WTC11 (cell line): ENCODE measurements around the gene PRELID3B. TPM values are rescaled to one million over a fixed set of nuclear protein-coding genes. Genes with fewer than 3 reads are reported as not detected.
A peak's percentile ranks its signal among the peaks of the same experiment; 100 is the strongest.

Source experiments
- ATAC-seq: fragments of 200-7000 bp; cut with Tn5 transposase; 2 replicates; pipeline ENCODE4 v1.10.0; 2021; ENCODE audit warnings: mild to moderate bottlenecking, moderate library complexity
- CTCF ChIA-PET: fragments of 300-600 bp; sonication (Branson Sonifier 250); formaldehyde crosslinking; loops from one replicate; lab custom pipeline; 2021; ENCODE audit warnings: antibody characterized with exemption; lab: Charles Lee
- POLR2A ChIA-PET: fragments of 350-600 bp; sonication (Branson Sonifier 250); formaldehyde crosslinking; loops from one replicate; lab custom pipeline; 2021; ENCODE audit warnings: antibody characterized with exemption; lab: Charles Lee
- DNase-seq: peaks from one replicate; pipeline ENCODE4 v3.0.0; 2021; ENCODE audit warnings: low spot score
- H3K27ac Mint-ChIP-seq: 2 replicates; pipeline ENCODE4 v1.8.0; 2021; ENCODE audit warnings: mixed read lengths
- H3K27me3 Mint-ChIP-seq: 2 replicates; pipeline ENCODE4 v1.8.0; 2021; ENCODE audit warnings: low read depth, mild to moderate bottlenecking, moderate library complexity, mixed read lengths
- H3K36me3 Mint-ChIP-seq: 2 replicates; pipeline ENCODE4 v1.8.0; 2021; ENCODE audit warnings: mixed read lengths
- H3K4me1 Mint-ChIP-seq: 2 replicates; pipeline ENCODE4 v1.8.0; 2022; ENCODE audit warnings: mixed read lengths
- H3K4me3 Mint-ChIP-seq: 2 replicates; pipeline ENCODE4 v1.8.0; 2021; ENCODE audit warnings: mild to moderate bottlenecking, moderate library complexity, mixed read lengths
- H3K9me3 Mint-ChIP-seq: 2 replicates; pipeline ENCODE4 v1.8.0; 2021; ENCODE audit warnings: mixed read lengths
- EMX1 ChIP-seq: fragments of 250-450 bp; sonication (Bioruptor Pico); IDR thresholded peaks from 2 replicates; pipeline ENCODE4 v1.8.0; 2021; ENCODE audit warnings: mild to moderate bottlenecking
- FOXJ3 ChIP-seq: sonication (generic); formaldehyde crosslinking; IDR thresholded peaks from 2 replicates; pipeline ENCODE4 v1.9.0; 2021; ENCODE audit warnings: missing genetic modification reagents, mild to moderate bottlenecking, borderline replicate concordance
- FOXP1 ChIP-seq: sonication (generic); formaldehyde crosslinking; IDR thresholded peaks from 2 replicates; pipeline ENCODE4 v1.8.0; 2022; ENCODE audit warnings: missing genetic modification reagents, mild to moderate bottlenecking, moderate library complexity, borderline replicate concordance
- NR3C1 ChIP-seq: sonication (generic); formaldehyde crosslinking; conservative IDR thresholded peaks from 2 replicates; pipeline ENCODE4 v1.8.1; 2023; ENCODE audit warnings: low read depth, mild to moderate bottlenecking, missing genetic modification reagents
- RELA ChIP-seq: sonication (generic); formaldehyde crosslinking; IDR thresholded peaks from 2 replicates; pipeline ENCODE4 v1.8.1; 2022; ENCODE audit warnings: missing genetic modification reagents, mild to moderate bottlenecking, borderline replicate concordance
- TCF7 ChIP-seq: sonication (generic); formaldehyde crosslinking; IDR thresholded peaks from 2 replicates; pipeline ENCODE4 v1.8.0; 2022; ENCODE audit warnings: mild to moderate bottlenecking, low read depth, missing genetic modification reagents, moderate library complexity
- ZNF219 ChIP-seq: sonication (generic); formaldehyde crosslinking; IDR thresholded peaks from 2 replicates; pipeline ENCODE4 v1.8.0; 2023; ENCODE audit warnings: missing genetic modification reagents, mild to moderate bottlenecking, borderline replicate concordance
- ZNF425 ChIP-seq: fragments of 250-450 bp; sonication (Bioruptor Pico); conservative IDR thresholded peaks from 2 replicates; pipeline ENCODE4 v1.9.0; 2021; ENCODE audit warnings: mild to moderate bottlenecking
- total RNA-seq: library from RNA; stranded (reverse); gene quantifications from 3 replicates; pipeline ENCODE4 v1.2.3, GENCODE V29; 2021
- TF ChIP-seq, protein P1 (sequence below): sonication (generic); formaldehyde crosslinking; IDR thresholded peaks from 2 replicates; pipeline ENCODE4 v1.8.1; 2022; ENCODE audit warnings: low read depth, missing genetic modification reagents, borderline replicate concordance
- TF ChIP-seq, protein P2 (sequence below): sonication (generic); formaldehyde crosslinking; IDR thresholded peaks from 2 replicates; pipeline ENCODE4 v1.8.1; 2023; ENCODE audit warnings: mild to moderate bottlenecking, missing genetic modification reagents
- TF ChIP-seq, protein P3 (sequence below): fragments of 250-450 bp; sonication (Bioruptor Pico); IDR thresholded peaks from 2 replicates; pipeline ENCODE4 v1.9.0; 2021; ENCODE audit warnings: mild to moderate bottlenecking, borderline replicate concordance
- TF ChIP-seq, protein P4 (sequence below): sonication (generic); formaldehyde crosslinking; IDR thresholded peaks from 2 replicates; pipeline ENCODE4 v1.8.1; 2022; ENCODE audit warnings: mild to moderate bottlenecking, moderate library complexity, missing genetic modification reagents

The PRELID3B gene
- total RNA-seq, 1 experiment from 2014 or later, result 46.9 TPM

DNA sequence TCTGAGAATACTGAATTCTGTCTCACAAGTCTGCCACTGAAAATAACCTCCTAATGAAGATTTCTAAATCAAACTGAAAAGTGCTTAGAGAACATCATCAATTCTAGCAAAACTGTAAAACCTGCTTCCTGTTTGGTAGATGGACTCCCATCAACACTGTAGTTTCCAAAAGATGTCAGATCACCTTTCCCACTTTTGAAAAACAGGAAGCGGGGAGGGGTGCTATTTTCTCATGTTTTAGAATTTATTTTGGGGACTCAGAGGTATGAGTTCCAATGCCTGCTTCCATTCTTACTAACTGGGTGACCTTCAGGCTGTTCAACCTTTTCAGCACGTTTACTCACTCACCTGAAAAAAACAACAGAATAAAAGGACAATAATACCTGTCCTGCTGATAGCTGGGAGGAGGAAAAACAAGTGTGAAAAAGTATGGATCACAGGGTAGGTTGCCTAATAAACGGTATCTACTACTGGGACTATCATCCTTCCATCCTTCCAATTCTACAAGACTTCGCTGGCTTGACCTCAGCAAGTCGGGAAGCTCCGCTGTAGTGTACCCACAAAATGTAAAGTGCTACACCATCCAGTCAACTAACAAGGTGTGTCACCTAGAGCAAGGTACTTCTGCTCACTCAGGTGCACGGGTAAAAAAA lies 11.5 kb downstream of the PRELID3B start:
- TF ChIP-seq, protein P1, sequence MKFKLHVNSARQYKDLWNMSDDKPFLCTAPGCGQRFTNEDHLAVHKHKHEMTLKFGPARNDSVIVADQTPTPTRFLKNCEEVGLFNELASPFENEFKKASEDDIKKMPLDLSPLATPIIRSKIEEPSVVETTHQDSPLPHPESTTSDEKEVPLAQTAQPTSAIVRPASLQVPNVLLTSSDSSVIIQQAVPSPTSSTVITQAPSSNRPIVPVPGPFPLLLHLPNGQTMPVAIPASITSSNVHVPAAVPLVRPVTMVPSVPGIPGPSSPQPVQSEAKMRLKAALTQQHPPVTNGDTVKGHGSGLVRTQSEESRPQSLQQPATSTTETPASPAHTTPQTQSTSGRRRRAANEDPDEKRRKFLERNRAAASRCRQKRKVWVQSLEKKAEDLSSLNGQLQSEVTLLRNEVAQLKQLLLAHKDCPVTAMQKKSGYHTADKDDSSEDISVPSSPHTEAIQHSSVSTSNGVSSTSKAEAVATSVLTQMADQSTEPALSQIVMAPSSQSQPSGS (CRISPR knock-in tag), result no peak
- H3K4me1 Mint-ChIP-seq, result peaks cover 35% of the 10 kb centered on the region
- CTCF ChIA-PET, result interaction anchor here (1.0 to 1.5 kb wide), 5 partner anchors 17 to 484 kb away, joined by 3 to 4 read pairs (median 3); no protein-coding TSS in a partner anchor
- H3K27ac Mint-ChIP-seq, result no peak overlapping the region
- no peaks in the 10 kb centered on the region for H3K9me3 Mint-ChIP-seq
- peaks cover 58% of the 10 kb centered on the region for H3K27me3 Mint-ChIP-seq
- H3K36me3 Mint-ChIP-seq, result peaks cover 70% of the 10 kb centered on the region
- DNase-seq (no peak), ATAC-seq (no peak)
- POLR2A ChIA-PET, result interaction anchor here (0.9 to 1.1 kb wide), 2 partner anchors 8 to 465 kb away, joined by 3 to 4 read pairs; no protein-coding TSS in a partner anchor
- H3K4me3 Mint-ChIP-seq, result peak overlapping the region; percentile 88

DNA sequence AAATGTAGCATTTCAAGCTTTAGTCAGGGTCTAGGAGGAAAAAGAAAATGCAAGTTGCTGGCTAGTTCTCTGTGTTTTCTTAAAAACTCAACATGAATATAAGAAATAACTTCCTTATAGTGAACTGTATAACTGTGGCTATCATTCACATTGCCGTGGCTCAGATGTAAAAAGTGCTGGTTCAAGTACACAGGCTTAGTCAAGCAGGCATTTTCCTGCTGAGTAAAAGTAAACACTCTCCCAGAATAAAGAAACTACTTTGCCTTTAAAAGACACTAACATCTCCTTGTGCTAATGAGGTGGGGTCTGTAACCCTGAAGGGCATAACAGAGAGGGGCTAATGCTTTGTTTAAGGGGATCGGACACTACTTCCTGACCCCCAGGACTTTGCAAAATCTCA lies 13.8 kb downstream of the PRELID3B start:
- H3K27me3 Mint-ChIP-seq, result peaks cover 78% of the 10 kb centered on the region
- ChIA-PET POLR2A (no interaction called here), CTCF (interaction anchor here (0.7 kb wide), 2 partner anchors 59 to 179 kb away, joined by 3 read pairs; no protein-coding TSS in a partner anchor)
- no peak overlapping the region for H3K4me3 Mint-ChIP-seq
- peaks cover 66% of the 10 kb centered on the region for H3K36me3 Mint-ChIP-seq
- peaks cover 45% of the 10 kb centered on the region for H3K4me1 Mint-ChIP-seq
- DNase-seq (no peak), ATAC-seq (no peak)
- no peaks in the 10 kb centered on the region for H3K9me3 Mint-ChIP-seq
- TF ChIP-seq FOXP1 (CRISPR knock-in tag) (no peak), RELA (CRISPR knock-in tag) (no peak), ZNF425 (CRISPR knock-in tag) (no peak), TCF7 (CRISPR knock-in tag) (no peak), EMX1 (CRISPR knock-in tag) (no peak), FOXJ3 (no peak), NR3C1 (CRISPR knock-in tag) (no peak), ZNF219 (CRISPR knock-in tag) (no peak)
- TF ChIP-seq, protein P2, sequence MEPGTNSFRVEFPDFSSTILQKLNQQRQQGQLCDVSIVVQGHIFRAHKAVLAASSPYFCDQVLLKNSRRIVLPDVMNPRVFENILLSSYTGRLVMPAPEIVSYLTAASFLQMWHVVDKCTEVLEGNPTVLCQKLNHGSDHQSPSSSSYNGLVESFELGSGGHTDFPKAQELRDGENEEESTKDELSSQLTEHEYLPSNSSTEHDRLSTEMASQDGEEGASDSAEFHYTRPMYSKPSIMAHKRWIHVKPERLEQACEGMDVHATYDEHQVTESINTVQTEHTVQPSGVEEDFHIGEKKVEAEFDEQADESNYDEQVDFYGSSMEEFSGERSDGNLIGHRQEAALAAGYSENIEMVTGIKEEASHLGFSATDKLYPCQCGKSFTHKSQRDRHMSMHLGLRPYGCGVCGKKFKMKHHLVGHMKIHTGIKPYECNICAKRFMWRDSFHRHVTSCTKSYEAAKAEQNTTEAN (CRISPR knock-in tag), result no peak
- TF ChIP-seq, protein P3, sequence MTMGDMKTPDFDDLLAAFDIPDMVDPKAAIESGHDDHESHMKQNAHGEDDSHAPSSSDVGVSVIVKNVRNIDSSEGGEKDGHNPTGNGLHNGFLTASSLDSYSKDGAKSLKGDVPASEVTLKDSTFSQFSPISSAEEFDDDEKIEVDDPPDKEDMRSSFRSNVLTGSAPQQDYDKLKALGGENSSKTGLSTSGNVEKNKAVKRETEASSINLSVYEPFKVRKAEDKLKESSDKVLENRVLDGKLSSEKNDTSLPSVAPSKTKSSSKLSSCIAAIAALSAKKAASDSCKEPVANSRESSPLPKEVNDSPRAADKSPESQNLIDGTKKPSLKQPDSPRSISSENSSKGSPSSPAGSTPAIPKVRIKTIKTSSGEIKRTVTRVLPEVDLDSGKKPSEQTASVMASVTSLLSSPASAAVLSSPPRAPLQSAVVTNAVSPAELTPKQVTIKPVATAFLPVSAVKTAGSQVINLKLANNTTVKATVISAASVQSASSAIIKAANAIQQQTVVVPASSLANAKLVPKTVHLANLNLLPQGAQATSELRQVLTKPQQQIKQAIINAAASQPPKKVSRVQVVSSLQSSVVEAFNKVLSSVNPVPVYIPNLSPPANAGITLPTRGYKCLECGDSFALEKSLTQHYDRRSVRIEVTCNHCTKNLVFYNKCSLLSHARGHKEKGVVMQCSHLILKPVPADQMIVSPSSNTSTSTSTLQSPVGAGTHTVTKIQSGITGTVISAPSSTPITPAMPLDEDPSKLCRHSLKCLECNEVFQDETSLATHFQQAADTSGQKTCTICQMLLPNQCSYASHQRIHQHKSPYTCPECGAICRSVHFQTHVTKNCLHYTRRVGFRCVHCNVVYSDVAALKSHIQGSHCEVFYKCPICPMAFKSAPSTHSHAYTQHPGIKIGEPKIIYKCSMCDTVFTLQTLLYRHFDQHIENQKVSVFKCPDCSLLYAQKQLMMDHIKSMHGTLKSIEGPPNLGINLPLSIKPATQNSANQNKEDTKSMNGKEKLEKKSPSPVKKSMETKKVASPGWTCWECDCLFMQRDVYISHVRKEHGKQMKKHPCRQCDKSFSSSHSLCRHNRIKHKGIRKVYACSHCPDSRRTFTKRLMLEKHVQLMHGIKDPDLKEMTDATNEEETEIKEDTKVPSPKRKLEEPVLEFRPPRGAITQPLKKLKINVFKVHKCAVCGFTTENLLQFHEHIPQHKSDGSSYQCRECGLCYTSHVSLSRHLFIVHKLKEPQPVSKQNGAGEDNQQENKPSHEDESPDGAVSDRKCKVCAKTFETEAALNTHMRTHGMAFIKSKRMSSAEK, result no peak
- TF ChIP-seq, protein P4, sequence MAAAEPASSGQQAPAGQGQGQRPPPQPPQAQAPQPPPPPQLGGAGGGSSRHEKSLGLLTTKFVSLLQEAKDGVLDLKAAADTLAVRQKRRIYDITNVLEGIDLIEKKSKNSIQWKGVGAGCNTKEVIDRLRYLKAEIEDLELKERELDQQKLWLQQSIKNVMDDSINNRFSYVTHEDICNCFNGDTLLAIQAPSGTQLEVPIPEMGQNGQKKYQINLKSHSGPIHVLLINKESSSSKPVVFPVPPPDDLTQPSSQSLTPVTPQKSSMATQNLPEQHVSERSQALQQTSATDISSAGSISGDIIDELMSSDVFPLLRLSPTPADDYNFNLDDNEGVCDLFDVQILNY (CRISPR knock-in tag), result no peak
- no peak overlapping the region for H3K27ac Mint-ChIP-seq
